Spleen (tissue), 7 donors: ENCODE data around the gene BMP6.

ENCODE experiments used
- CTCF ChIP-seq, 11 experiments: fragments of 200-600 bp in 7 of 11; fragments of 450-650 bp in 4 of 11; sonication (generic) in 4 of 11; IDR thresholded peaks in 8 of 11; conservative IDR thresholded peaks in 3 of 11; 1 replicate in 7 of 11; 2 replicates in 4 of 11; pipeline versions ENCODE4 v1.4.0 to v1.8.0; 2016 to 2021; ENCODE audit warnings: antibody characterized with exemption in 11 of 11, inconsistent platforms in 4 of 11, mild to moderate bottlenecking in 1 of 11
- POLR2A ChIP-seq, 3 donors: fragments of 450-650 bp; IDR thresholded peaks; one replicate each; pipeline ENCODE4 v1.5.1; 2017; ENCODE audit warnings: antibody characterized with exemption in 3 of 3, mild to moderate bottlenecking in 1 of 3
- donor health status: DM: no; HTN: no; CAD: no; lungs with moderate emphysema.
- donor health status: DM: no; HTN: no; CAD: no.
- donor health status: DM: no; HTN: no; CAD: no.

GRCh38 chr6:7846966-7847818 is 121.3 kb downstream of the BMP6 start:
- TF ChIP-seq POLR2A (IDR thresholded peaks at IDR 0.05): no peak
- TF ChIP-seq CTCF (IDR thresholded peaks at IDR 0.05 in 8 of 11, conservative IDR thresholded peaks at IDR 0.05 in 3 of 11): no peak
